IMR-90 (cell line): ENCODE data around the gene SSBP2. TPM values are rescaled to one million over a fixed set of nuclear protein-coding genes. Genes with fewer than 3 reads are reported as not detected.

Experiments used
- ATAC-seq: fragments of 200-7000 bp; cut with Tn5 transposase; 2 replicates; pipeline ENCODE4 v1.9.1; 2020; ENCODE audit warnings: low read depth, mild to moderate bottlenecking, moderate library complexity
- BruUV-seq: library from RNA; stranded (reverse); fragments of 400-500 nt; replicated peaks from 2 replicates; lab custom pipeline; 2021; lab: Mats Ljungman, UMichigan
- CTCF ChIA-PET: fragments of 300-600 bp; formaldehyde crosslinking; extraction: SDS; loops from one replicate; lab custom pipeline; 2021; ENCODE audit warnings: antibody characterized with exemption; lab: Yijun Ruan, JAX
- POLR2A ChIA-PET: fragments of 300-600 bp; sonication (Branson Sonifier 250); formaldehyde crosslinking; loops from one replicate; lab custom pipeline; 2022; ENCODE audit warnings: antibody characterized with exemption; ENCODE audit not compliant: unreplicated experiment; lab: Charles Lee
- DNase-seq: peaks from one replicate; pipeline ENCODE4 v3.0.0; 2013
- H2AFZ ChIP-seq: replicated peaks from 2 replicates; pipeline ENCODE3; 2013; ENCODE audit warnings: low read length, mild to moderate bottlenecking; ENCODE audit not compliant: poor library complexity
- H2AK5ac ChIP-seq: 2 replicates; pipeline ENCODE4 v1.6.1; 2013; ENCODE audit warnings: low read depth, low read length, inconsistent platforms
- H2AK9ac ChIP-seq: replicated peaks from 2 replicates; pipeline ENCODE3; 2013; ENCODE audit warnings: mild to moderate bottlenecking, low read depth, low read length, moderate library complexity; ENCODE audit not compliant: poor library complexity
- H2BK120ac ChIP-seq: 2 replicates; pipeline ENCODE4 v1.6.1; 2013; ENCODE audit warnings: low read depth, low read length, inconsistent platforms
- H2BK15ac ChIP-seq: 3 replicates; pipeline ENCODE4 v1.6.1; 2013; ENCODE audit warnings: low read depth, low read length, inconsistent platforms
- H2BK20ac ChIP-seq: 2 replicates; pipeline ENCODE4 v1.6.1; 2013; ENCODE audit warnings: low read depth, mild to moderate bottlenecking, inconsistent platforms, low read length, moderate library complexity
- H2BK5ac ChIP-seq: 2 replicates; pipeline ENCODE4 v1.6.1; 2013; ENCODE audit warnings: mild to moderate bottlenecking, low read depth, low read length, inconsistent platforms; ENCODE audit not compliant: poor library complexity, severe bottlenecking
- H3K14ac ChIP-seq: replicated peaks from 2 replicates; pipeline ENCODE4 v1.6.1; 2013; ENCODE audit warnings: low read depth, low read length, inconsistent platforms
- H3K18ac ChIP-seq: 2 replicates; pipeline ENCODE4 v1.6.1; 2013; ENCODE audit warnings: low read depth, low read length, control low read depth
- H3K23ac ChIP-seq: 2 replicates; pipeline ENCODE4 v1.6.1; 2013; ENCODE audit warnings: low read depth, low read length, inconsistent platforms
- H3K27ac ChIP-seq: 2 replicates; pipeline ENCODE4 v1.5.1; 2013; ENCODE audit warnings: mild to moderate bottlenecking, control low read depth, low read length; ENCODE audit not compliant: insufficient read depth
- H3K27me3 ChIP-seq: 2 replicates; pipeline ENCODE4 v1.6.1; 2013; ENCODE audit warnings: low read length; ENCODE audit not compliant: control insufficient read depth, insufficient read depth
- H3K36me3 ChIP-seq: 2 replicates; pipeline ENCODE4 v1.6.1; 2013; ENCODE audit warnings: low read length, mixed read lengths; ENCODE audit not compliant: control insufficient read depth, insufficient read depth
- H3K4ac ChIP-seq: 2 replicates; pipeline ENCODE4 v1.6.1; 2013; ENCODE audit warnings: low read depth, low read length, inconsistent platforms
- H3K4me1 ChIP-seq: 2 replicates; pipeline ENCODE4 v1.6.1; 2013; ENCODE audit warnings: low read length, mixed read lengths; ENCODE audit not compliant: control insufficient read depth, insufficient read depth
- H3K4me2 ChIP-seq: 2 replicates; pipeline ENCODE4 v1.6.1; 2013; ENCODE audit warnings: low read depth, mild to moderate bottlenecking, control low read depth, low read length, moderate library complexity
- H3K4me3 ChIP-seq: 2 replicates; pipeline ENCODE4 v1.5.1; 2013; ENCODE audit warnings: low read depth, mild to moderate bottlenecking, control low read depth, low read length, moderate library complexity; ENCODE audit not compliant: insufficient read depth
- H3K56ac ChIP-seq: 2 replicates; pipeline ENCODE4 v1.6.1; 2013; ENCODE audit warnings: low read length, inconsistent platforms; ENCODE audit not compliant: insufficient read depth; ENCODE audit errors: extremely low read depth
- H3K79me1 ChIP-seq, 2 experiments: 2 replicates each; pipeline ENCODE4 v1.6.1; 2013; ENCODE audit warnings: low read length in 2 of 2, inconsistent platforms in 1 of 2, low read depth in 1 of 2
- H3K9ac ChIP-seq: 2 replicates; pipeline ENCODE4 v1.6.1; 2013; ENCODE audit warnings: low read depth, low read length, control low read depth
- H3K9me1 ChIP-seq: 2 replicates; pipeline ENCODE4 v1.6.1; 2013; ENCODE audit warnings: low read length, inconsistent platforms; ENCODE audit not compliant: insufficient read depth
- H3K9me3 ChIP-seq: 2 replicates; pipeline ENCODE4 v1.6.1; 2013; ENCODE audit warnings: low read length; ENCODE audit not compliant: control insufficient read depth, insufficient read depth
- H4K20me1 ChIP-seq: 2 replicates; pipeline ENCODE4 v1.6.1; 2013; ENCODE audit warnings: low read length, inconsistent platforms; ENCODE audit not compliant: insufficient read depth
- H4K5ac ChIP-seq: 2 replicates; pipeline ENCODE4 v1.6.1; 2013; ENCODE audit warnings: mild to moderate bottlenecking, low read depth, low read length, control low read depth
- H4K8ac ChIP-seq, 2 experiments: 2 replicates each; pipeline ENCODE4 v1.6.1; 2013; ENCODE audit warnings: low read depth in 2 of 2, low read length in 2 of 2, control low read depth in 1 of 2, inconsistent platforms in 1 of 2
- H4K91ac ChIP-seq: 2 replicates; pipeline ENCODE4 v1.6.1; 2013; ENCODE audit warnings: low read depth, low read length, inconsistent platforms; ENCODE audit not compliant: insufficient read depth
- BHLHE40 ChIP-seq: fragments of 150-350 bp; IDR thresholded peaks from 2 replicates; pipeline ENCODE4 v1.6.1; 2016; ENCODE audit warnings: mild to moderate bottlenecking, low read depth, low read length
- CEBPB ChIP-seq: IDR thresholded peaks from 2 replicates; pipeline ENCODE4 v1.6.1; 2012; ENCODE audit warnings: low read depth, low read length, improper control_type of control experiment
- CHD1 ChIP-seq: IDR thresholded peaks from 2 replicates; pipeline ENCODE4 v1.6.1; 2012; ENCODE audit warnings: low read depth, low read length, improper control_type of control experiment
- CTCF ChIP-seq: conservative IDR thresholded peaks from 2 replicates; pipeline ENCODE4 v1.5.1; 2012; ENCODE audit warnings: mild to moderate bottlenecking, low read depth, low read length, improper control_type of control experiment
- MAFK ChIP-seq: IDR thresholded peaks from 2 replicates; pipeline ENCODE4 v1.6.1; 2012; ENCODE audit warnings: low read depth, low read length, improper control_type of control experiment
- MAZ ChIP-seq: IDR thresholded peaks from 2 replicates; pipeline ENCODE4 v1.6.1; 2012; ENCODE audit warnings: low read depth, mild to moderate bottlenecking, low read length, improper control_type of control experiment, moderate library complexity, borderline replicate concordance
- MXI1 ChIP-seq: IDR thresholded peaks from 2 replicates; pipeline ENCODE4 v1.6.1; 2012; ENCODE audit warnings: low read depth, mild to moderate bottlenecking, low read length, moderate library complexity, borderline replicate concordance
- NFE2L2 ChIP-seq: fragments of 150-350 bp; IDR thresholded peaks from 2 replicates; pipeline ENCODE4 v1.6.1; 2016; ENCODE audit warnings: low read depth, mild to moderate bottlenecking, low read length
- POLR2A ChIP-seq: IDR thresholded peaks from 2 replicates; pipeline ENCODE4 v1.6.1; 2012; ENCODE audit warnings: mild to moderate bottlenecking, low read depth, low read length
- RAD21 ChIP-seq: IDR thresholded peaks from 2 replicates; pipeline ENCODE4 v1.6.1; 2012; ENCODE audit warnings: low read length, improper control_type of control experiment
- RCOR1 ChIP-seq: IDR thresholded peaks from 2 replicates; pipeline ENCODE4 v1.6.1; 2012; ENCODE audit warnings: mild to moderate bottlenecking, low read length, improper control_type of control experiment; ENCODE audit not compliant: insufficient replicate concordance
- RFX5 ChIP-seq: IDR thresholded peaks from 2 replicates; pipeline ENCODE4 v1.8.0; 2012; ENCODE audit warnings: low read depth, mild to moderate bottlenecking, low read length, moderate library complexity
- SMC3 ChIP-seq: fragments of 150-350 bp; IDR thresholded peaks from 2 replicates; pipeline ENCODE4 v1.6.1; 2016; ENCODE audit warnings: low read depth, mild to moderate bottlenecking, antibody characterized with exemption, low read length, moderate library complexity
- WGBS, 2 experiments: methylation state at CpG; one replicate each; pipeline versions ENCODE4 v1.1.5 to v1.1.7; 2013; ENCODE audit warnings: missing lambda C conversion rate in 2 of 2; ENCODE audit not compliant: insufficient read length in 1 of 2; ENCODE audit errors: extremely low coverage in 2 of 2; 5-methylcytosine and 5-hydroxymethylcytosine counted together
- dilution Hi-C: fragments of 300-500 bp; cut with HindIII; formaldehyde crosslinking; loops from one replicate; pipeline ENCODE4 v1.14.3; 2018; ENCODE audit warnings: low sequenced_read_pairs; ENCODE audit not compliant: unreplicated experiment
- in situ Hi-C: fragments of 300-500 bp; cut with MboI; formaldehyde crosslinking; loops from 3 replicates; pipeline ENCODE4 v1.14.3; 2019; ENCODE audit warnings: low sequenced_read_pairs, inconsistent platforms, mixed read lengths
- intact Hi-C: fragments of 100-400 bp; cut with micrococcal nuclease; formaldehyde crosslinking; loops from 2 replicates; pipeline ENCODE4 v1.10.0; 2022
- polyA plus RNA-seq, 3 experiments: library from polyadenylated mRNA; depleted of rRNA; stranded (reverse); fragments of >200 nt; gene quantifications; 2 replicates each; pipeline ENCODE4 v1.2.3, GENCODE V29; 2012; ENCODE audit warnings: low replicate concordance in 1 of 3
- total RNA-seq: library from RNA; depleted of rRNA; stranded (reverse); fragments of >200 nt; gene quantifications from 2 replicates; pipeline ENCODE4 v1.2.3, GENCODE V29; 2012
- TF ChIP-seq, protein P1 (sequence below): fragments of 150-350 bp; IDR thresholded peaks from 2 replicates; pipeline ENCODE4 v1.6.1; 2017; ENCODE audit warnings: mild to moderate bottlenecking, antibody characterized with exemption, low read length, low read depth

SSBP2 gene
- total and polyA plus RNA-seq, 2 of the 4 experiments (the other 2 are of a cell fraction) = 38.4 to 42.7 TPM

DNA sequence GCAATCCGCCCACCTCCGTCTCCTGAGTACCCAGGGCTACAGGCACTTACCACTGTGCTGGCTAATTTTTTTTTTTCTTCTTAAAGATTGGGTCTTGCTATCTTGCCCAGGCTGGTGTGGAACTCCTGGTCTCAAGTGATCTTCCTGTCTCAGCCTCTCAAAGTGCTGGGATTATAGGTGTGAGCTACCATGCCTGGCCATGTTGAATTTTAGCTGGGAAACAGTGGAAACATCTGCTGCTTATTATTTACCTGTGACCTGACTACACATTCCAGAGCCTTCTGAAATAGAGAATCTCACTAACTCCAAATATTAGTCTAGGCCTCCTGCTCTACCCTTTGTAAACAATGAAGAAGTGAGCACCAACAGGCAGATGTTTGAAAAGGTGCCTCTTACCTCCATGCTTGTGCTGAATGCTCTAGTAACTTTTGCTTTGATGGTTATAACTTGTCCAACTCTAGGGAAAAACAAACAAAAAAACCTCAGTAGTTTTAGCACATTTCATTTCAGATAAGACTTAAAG lies 379.5 kb downstream of the SSBP2 start:
- Histone ChIP-seq H3K4me2 (no peak overlapping the region), H3K23ac (no peak overlapping the region), H3K27ac (no peak overlapping the region), H2AK9ac (no peak overlapping the region), H2AFZ (no peak overlapping the region), H3K27me3 (peaks cover 2% of the 10 kb centered on the region; the same call in 1 of the 2 replicates), H4K91ac (no peak overlapping the region), H4K20me1 (no peaks in the 10 kb centered on the region), H3K9me1 (no peaks in the 10 kb centered on the region), H3K56ac (no peak overlapping the region), H3K4me3 (no peak overlapping the region), H4K8ac (no peak overlapping the region), H3K14ac (no peak overlapping the region), H2BK20ac (no peak overlapping the region), H3K9ac (no peak overlapping the region), H3K4ac (no peak overlapping the region), H2BK15ac (no peak overlapping the region), H3K4me1 (no peaks in the 10 kb centered on the region), H3K79me1 (no peaks in the 10 kb centered on the region), H3K36me3 (no peaks in the 10 kb centered on the region), H2BK5ac (no peak overlapping the region), H2AK5ac (no peak overlapping the region), H3K18ac (no peak overlapping the region), H3K9me3 (no peaks in the 10 kb centered on the region), H4K5ac (no peak overlapping the region), H2BK120ac (no peak overlapping the region)
- ChIA-PET CTCF (no interaction called here), POLR2A (no interaction called here)
- no peak for TF ChIP-seq MAZ
- TF ChIP-seq RAD21 = no peak
- no peak for TF ChIP-seq SMC3
- no peak for TF ChIP-seq MXI1
- no peak for TF ChIP-seq MAFK
- TF ChIP-seq NFE2L2 = no peak
- no peak for TF ChIP-seq RCOR1
- TF ChIP-seq CEBPB = no peak
- no peak for TF ChIP-seq RFX5
- TF ChIP-seq CTCF = no peak
- no peak for TF ChIP-seq CHD1
- no peak for TF ChIP-seq POLR2A
- TF ChIP-seq BHLHE40 = no peak
- TF ChIP-seq, protein P1, sequence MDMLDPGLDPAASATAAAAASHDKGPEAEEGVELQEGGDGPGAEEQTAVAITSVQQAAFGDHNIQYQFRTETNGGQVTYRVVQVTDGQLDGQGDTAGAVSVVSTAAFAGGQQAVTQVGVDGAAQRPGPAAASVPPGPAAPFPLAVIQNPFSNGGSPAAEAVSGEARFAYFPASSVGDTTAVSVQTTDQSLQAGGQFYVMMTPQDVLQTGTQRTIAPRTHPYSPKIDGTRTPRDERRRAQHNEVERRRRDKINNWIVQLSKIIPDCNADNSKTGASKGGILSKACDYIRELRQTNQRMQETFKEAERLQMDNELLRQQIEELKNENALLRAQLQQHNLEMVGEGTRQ = no peak
- no peak for DNase-seq
- dilution Hi-C loops (no loop called here), in situ Hi-C loops (no loop called here), intact Hi-C loops (no loop called here)
- no peak for ATAC-seq
- no CpG with 5 or more reads among the region's 2 CpGs for WGBS, 2 experiments
- BruUV-seq = no TSS peak
